IPS-20b (cell line): Measurements from ENCODE around the gene ARSA.

Experiments
- H3K27ac ChIP-seq: one replicate; pipeline ENCODE4 v1.5.1; 2013; ENCODE audit warnings: low read length
- H3K27me3 ChIP-seq: 2 replicates; pipeline ENCODE4 v1.6.1; 2013; ENCODE audit warnings: mild to moderate bottlenecking, low read length, inconsistent platforms; ENCODE audit not compliant: insufficient read depth
- H3K36me3 ChIP-seq: 2 replicates; pipeline ENCODE4 v1.6.1; 2013; ENCODE audit warnings: low read depth, mild to moderate bottlenecking, inconsistent platforms, low read length, moderate library complexity; ENCODE audit not compliant: insufficient read depth
- H3K4me1 ChIP-seq: 2 replicates; pipeline ENCODE4 v1.6.1; 2013; ENCODE audit warnings: mild to moderate bottlenecking, control low read depth, inconsistent platforms, low read length, moderate library complexity; ENCODE audit not compliant: insufficient read depth
- H3K4me3 ChIP-seq: 2 replicates; pipeline ENCODE4 v1.5.1; 2013; ENCODE audit warnings: mild to moderate bottlenecking, low read length, inconsistent platforms
- H3K9ac ChIP-seq: 2 replicates; pipeline ENCODE4 v1.6.1; 2013; ENCODE audit warnings: low read depth, mild to moderate bottlenecking, inconsistent platforms, low read length, moderate library complexity
- H3K9me3 ChIP-seq: 2 replicates; pipeline ENCODE4 v1.6.1; 2013; ENCODE audit warnings: mild to moderate bottlenecking, low read depth, low read length, inconsistent platforms; ENCODE audit not compliant: insufficient read depth

The ARSA gene

DNA sequence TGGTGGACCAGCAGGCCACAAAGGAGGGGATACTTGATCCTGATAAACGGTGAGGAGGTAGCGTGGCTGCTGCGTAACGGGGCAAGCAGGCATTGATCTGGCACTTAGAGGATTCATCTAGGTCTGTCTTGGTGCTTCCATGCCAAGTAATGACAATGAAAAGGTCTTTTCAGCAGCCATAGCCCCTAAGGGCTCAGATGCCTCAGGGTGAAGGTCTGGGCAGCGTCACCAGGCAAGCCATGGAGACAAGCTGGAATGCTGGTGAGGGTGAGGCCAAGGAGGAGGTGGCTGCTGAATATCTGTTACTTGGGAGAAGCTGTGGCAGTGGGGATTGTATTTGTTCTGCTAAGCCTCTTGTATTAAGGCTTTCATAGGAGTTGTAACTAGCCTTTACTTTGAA lies 40.5 kb downstream of the ARSA start:
- Histone ChIP-seq H3K4me3 (no peak overlapping the region), H3K9ac (no peak overlapping the region), H3K4me1 (peaks cover 12% of the 10 kb centered on the region), H3K36me3 (no peaks in the 10 kb centered on the region), H3K27ac (no peak overlapping the region), H3K9me3 (no peaks in the 10 kb centered on the region), H3K27me3 (peaks cover 5% of the 10 kb centered on the region)

DNA sequence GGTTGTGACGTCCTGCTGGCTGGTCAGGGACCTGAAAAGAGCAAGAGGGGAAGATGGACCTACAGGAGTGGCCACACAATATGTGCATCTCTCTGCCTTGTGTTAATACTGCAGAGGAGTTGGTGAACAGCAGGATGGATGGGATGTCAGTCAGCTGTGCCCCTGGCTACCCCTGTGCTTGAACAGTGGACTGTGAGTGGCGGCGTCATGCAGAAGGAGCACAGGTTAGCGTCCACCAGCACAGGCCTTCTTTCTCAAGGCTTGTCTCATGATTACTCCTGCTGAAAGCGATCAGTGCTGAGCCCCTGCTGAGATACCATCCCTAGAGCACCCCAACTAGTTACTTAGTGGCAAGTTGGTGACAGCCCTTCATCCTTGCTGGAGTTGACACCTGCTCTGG lies 41.5 kb downstream of the ARSA start:
- Histone ChIP-seq H3K36me3 (no peaks in the 10 kb centered on the region), H3K27ac (no peak overlapping the region), H3K4me1 (peaks cover 12% of the 10 kb centered on the region), H3K4me3 (no peak overlapping the region), H3K9me3 (no peaks in the 10 kb centered on the region), H3K27me3 (peaks cover 5% of the 10 kb centered on the region), H3K9ac (no peak overlapping the region)

DNA sequence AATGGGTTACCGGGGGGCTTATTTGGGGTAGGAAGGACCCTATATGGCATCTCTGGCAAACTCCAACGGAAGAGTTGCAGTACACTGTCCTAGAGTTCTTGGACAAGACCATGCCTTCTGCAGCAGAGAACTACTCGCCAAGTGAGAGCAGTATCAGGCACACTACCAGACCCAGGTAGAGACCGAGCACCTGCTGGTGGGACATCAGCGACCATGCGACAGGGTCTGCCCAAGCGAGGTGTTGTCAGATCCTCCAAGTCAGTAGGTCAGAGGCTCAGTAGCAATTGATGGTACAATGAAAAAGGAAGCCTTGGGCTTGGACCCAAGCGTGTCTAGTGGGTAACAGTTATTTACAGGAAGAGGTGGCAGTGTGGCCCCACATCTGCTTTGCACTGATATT lies 42.2 kb downstream of the ARSA start:
- H3K4me1 ChIP-seq: peaks cover 12% of the 10 kb centered on the region
- no peaks in the 10 kb centered on the region for H3K9me3 ChIP-seq
- H3K36me3 ChIP-seq: peaks cover 5% of the 10 kb centered on the region
- no peak overlapping the region for H3K27ac ChIP-seq
- H3K27me3 ChIP-seq: peaks cover 5% of the 10 kb centered on the region
- H3K9ac ChIP-seq: no peak overlapping the region
- no peak overlapping the region for H3K4me3 ChIP-seq

DNA sequence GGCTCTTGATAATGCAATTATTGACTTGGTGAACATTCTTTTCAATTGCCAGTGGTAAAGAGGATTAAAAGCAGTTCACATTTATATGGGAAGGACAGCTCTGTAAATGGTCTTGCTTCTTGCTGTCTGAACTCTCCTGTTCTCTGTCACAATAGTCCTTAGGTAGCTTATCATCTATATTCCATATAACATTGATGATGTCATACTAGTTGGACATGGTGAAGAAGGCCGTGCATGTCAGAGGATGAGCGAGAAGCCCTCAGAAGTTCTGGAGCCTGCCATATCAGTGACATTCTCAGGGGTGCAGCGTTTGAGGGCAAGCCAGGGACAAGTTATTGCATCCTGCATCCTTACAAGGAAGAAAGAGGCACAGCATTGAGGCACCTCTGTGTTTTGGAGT lies 42.7 kb downstream of the ARSA start:
- Histone ChIP-seq H3K27me3 (peaks cover 5% of the 10 kb centered on the region), H3K9ac (no peak overlapping the region), H3K36me3 (peaks cover 11% of the 10 kb centered on the region), H3K27ac (no peak overlapping the region), H3K4me1 (peaks cover 12% of the 10 kb centered on the region), H3K9me3 (no peaks in the 10 kb centered on the region), H3K4me3 (no peak overlapping the region)

DNA sequence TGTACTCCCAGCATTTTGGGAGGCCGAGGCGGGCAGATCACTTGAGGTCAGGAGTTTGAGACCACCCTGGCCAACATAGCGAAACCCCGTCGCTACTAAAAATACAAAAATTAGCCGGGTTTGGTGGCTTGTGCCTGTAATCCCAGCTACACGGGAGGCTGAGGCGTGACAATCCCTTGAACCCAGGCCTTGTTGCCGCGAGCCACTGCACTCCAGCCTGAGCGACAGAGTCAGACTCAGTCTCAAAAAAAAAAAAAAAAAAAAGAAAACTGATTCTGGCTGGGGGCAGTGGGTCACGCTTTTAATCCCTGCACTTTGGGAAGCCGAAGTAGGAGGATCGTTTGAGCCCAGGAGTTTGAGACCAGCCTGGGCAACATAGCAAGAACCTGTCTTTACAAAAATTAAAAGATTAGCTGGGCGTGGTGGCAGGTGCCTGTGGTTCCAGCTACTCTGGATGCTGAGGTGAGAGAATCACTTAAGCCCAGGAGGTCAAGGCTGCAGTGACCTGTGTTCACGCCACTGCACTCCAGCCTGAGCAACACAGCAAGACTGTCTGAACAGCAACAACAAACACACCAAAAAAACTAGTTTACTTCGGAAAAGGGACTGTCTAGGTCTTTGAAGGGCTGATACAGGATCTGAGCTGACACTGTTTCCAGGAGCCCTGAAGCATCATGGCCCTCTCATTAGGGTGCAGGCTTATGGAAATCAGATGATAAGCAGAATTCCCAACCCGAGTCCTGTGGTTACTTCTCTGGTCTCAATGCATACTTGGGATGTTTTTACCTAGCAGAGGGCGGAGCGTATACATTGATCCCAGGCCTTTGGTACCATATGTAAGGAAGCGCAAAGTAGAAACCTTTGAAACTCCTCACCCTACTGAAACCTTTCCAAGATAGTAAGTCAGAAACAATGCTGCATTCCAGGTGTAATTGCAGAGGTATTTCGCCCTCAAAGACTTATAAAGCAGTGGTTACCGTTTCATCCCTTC lies 43.6 kb downstream of the ARSA start:
- peaks cover 12% of the 10 kb centered on the region for H3K4me1 ChIP-seq
- no peak overlapping the region for H3K27ac ChIP-seq
- peaks cover 5% of the 10 kb centered on the region for H3K27me3 ChIP-seq
- peaks cover 19% of the 10 kb centered on the region for H3K36me3 ChIP-seq
- no peaks in the 10 kb centered on the region for H3K9me3 ChIP-seq
- H3K9ac ChIP-seq: peak overlapping the region; percentile 88; the same call in 1 of the 2 replicates
- H3K4me3 ChIP-seq: peak overlapping the region; percentile 98; the same call in 1 of the 2 replicates

DNA sequence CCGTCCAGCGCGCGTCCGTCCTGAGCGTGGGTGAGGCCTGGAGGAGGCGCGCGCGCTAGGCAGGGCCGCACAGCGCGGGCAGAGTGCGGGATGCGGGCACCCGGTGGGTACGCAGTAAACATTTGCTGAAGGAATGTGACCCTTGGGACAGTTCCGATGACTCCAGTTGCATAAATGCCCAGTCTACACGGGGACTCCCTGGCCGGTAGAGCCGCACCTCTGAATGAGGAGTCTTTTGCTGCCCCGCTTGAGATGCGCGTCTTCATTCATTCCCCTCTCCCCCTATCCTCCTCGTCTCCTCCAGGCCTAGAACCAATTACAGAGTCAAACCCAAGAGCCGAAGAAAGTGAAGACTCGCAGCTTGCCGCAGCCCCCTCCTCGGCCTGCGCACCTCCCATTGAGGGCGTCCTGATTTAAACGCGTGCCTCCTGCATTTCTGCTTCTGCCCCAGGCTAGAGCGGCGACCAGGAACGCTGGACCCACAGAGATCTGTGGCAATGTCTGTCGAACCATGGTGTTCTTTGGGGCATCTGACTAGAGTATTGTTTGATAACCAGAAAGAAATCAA lies 44.6 kb downstream of the ARSA start:
- H3K27ac ChIP-seq: no peak overlapping the region
- peak overlapping the region; percentile 88; the same call in 1 of the 2 replicates for H3K9ac ChIP-seq
- peaks cover 28% of the 10 kb centered on the region for H3K36me3 ChIP-seq
- H3K4me1 ChIP-seq: peaks cover 12% of the 10 kb centered on the region
- peaks cover 5% of the 10 kb centered on the region for H3K27me3 ChIP-seq
- no peaks in the 10 kb centered on the region for H3K9me3 ChIP-seq
- H3K4me3 ChIP-seq: peak overlapping the region; percentile 98

DNA sequence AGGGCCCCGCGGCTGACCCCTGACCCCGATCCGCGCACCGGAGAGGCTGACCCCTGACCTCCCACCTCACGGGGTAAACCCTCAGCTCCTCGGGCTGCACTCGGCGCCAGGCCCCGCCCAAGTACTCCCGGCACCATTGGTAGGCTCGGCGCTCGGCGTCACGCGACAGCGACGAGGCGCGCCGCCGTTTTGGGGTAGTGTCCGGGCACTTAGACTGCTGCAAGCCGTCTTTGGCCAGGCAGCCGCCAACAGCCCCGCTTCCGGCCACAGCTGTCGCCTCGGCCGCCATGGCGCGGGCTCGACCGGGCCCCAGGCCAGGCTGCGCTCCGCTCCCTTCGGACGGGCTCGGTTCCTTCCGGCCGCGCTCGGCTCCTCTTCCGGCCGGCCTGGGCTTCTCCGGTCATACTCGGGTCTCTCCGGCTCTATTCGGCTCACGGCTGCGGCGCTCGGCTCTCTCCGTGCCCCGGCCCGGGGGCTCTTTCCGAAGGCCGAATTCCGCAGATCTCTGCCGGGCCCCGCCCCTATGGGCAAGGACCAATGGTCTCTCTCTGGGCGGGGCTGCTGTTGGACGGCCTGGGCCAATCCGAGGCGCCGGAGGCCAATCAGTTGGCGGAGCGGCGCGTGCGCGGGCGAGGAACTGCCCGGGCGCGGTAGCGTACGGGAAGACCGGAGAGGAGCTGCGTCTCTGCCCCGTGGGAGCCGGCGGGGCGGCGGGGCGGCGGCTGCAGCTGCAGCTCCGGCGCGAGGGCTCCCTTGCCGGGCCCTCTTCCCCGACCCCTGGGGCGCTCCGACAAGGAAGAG lies 45.3 kb downstream of the ARSA start, which contains the start of gene CHKB:
CHKB (minus strand) TSS at position 357 of the 801 bp plus-strand sequence; CDS start at position 289, 68 bp downstream.
- peaks cover 12% of the 10 kb centered on the region for H3K4me1 ChIP-seq

DNA sequence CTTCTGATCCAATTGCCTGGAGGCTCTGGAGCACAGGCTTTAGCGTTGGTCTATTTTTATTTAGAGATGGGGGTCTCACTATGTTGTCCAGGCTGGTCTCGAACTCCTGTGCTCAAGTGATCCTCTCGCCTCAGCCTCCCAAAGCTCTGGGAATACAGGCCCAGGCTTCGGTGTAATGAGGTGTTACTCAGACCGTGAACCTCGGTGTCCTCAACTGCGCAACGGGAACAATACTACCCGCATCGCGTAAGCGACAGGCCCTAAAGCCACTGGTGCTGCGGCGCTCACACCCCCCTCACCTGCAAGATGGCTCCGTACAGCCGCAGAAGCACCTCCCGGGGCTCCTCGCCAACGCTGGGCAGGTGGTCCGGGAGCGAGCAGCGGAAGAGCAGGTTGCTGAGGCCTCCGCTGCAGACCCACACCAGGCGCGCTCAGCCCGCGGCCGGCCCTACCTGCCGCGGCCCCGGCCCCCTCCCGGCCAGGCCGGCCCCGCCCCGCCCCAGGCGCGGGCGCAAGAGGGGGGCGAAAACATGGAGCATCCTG lies 45.9 kb downstream of the ARSA start:
- peaks cover 5% of the 10 kb centered on the region for H3K27me3 ChIP-seq
- peaks cover 35% of the 10 kb centered on the region for H3K36me3 ChIP-seq
- no peaks in the 10 kb centered on the region for H3K9me3 ChIP-seq
- H3K27ac ChIP-seq: peak overlapping the region; percentile 88
- H3K9ac ChIP-seq: peak overlapping the region; percentile 93
- H3K4me1 ChIP-seq: peaks cover 12% of the 10 kb centered on the region
- H3K4me3 ChIP-seq: peak overlapping the region; percentile 98

More for the DNA sequence above, 45.3 kb downstream of the ARSA start, which contains the start of gene CHKB:
- Histone ChIP-seq H3K9ac (peak within 1 kb of the TSS; percentile 93), H3K36me3 (peaks cover 29% of the 10 kb centered on the region), H3K4me3 (peak within 1 kb of the TSS; percentile 98), H3K27me3 (peaks cover 5% of the 10 kb centered on the region), H3K27ac (peak within 1 kb of the TSS; percentile 88), H3K9me3 (no peaks in the 10 kb centered on the region)

DNA sequence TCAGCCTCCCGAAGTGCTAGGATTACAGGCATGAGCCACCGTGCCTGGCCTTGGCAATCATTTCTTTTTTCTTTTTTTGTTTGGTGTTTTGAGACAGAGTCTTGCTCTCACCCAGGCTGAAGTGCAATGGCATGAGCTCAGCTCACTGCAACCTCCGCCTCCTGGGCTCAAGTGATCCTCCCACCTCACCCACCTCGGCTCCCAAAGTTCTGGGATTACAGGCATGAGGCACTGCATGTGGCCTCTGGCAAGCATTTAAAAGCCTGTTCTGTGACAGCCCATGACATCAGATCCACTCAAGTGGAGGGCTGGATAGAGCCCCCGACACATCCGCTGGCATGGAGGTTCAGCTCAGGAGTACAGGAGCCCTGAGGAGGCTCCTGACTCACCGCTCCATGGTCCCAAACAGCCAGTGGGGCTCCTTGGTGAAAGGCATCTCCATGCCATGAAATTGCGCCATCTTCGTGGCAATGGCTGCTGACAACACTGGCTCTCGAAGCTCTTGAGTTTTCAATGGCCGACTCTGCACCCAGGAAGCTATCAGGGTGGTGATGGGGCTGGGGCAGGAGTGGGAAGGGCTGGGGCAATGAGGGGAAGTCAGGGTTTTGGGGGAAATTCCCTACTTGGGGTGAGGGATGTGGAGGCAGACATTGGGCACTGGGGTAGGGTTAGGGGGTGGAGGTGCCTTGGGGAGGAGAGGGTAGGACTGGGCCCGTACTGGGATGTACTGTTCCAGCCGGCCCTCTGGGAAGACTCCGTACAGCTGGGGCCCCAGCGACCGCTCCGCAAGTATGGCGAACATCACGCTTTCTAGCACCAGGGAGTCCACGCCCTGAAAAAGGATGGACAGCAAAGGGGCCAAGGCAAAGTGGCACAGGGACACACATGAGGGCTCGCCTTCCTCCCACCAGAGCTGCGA lies 46.7 kb downstream of the ARSA start:
- H3K9me3 ChIP-seq: no peaks in the 10 kb centered on the region
- H3K4me1 ChIP-seq: peaks cover 12% of the 10 kb centered on the region
- peaks cover 40% of the 10 kb centered on the region for H3K36me3 ChIP-seq
- peak overlapping the region; percentile 93; the same call in 1 of the 2 replicates for H3K9ac ChIP-seq
- H3K27me3 ChIP-seq: peaks cover 5% of the 10 kb centered on the region
- H3K4me3 ChIP-seq: peak overlapping the region; percentile 98
- no peak overlapping the region for H3K27ac ChIP-seq

DNA sequence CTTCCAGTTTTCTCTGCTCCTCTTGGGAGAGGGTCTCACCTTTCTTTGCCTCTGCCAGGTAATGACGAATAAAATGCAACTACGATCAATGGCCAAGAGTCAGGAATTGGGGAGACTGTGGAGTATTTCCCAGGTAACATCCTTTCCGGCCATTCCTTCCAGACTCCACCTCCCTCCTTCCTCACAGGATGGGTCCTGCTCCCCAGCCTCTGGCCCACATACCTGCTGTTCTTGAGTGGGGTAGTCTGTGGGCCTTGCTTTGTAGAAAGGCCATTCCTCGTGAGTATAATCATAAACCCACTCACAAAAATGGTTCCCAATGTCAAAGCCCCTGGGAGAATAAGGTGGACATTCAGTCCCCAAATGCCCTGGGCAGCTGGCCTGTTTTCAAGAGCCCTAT lies 48.2 kb downstream of the ARSA start:
- Histone ChIP-seq H3K9me3 (no peaks in the 10 kb centered on the region), H3K27me3 (peaks cover 5% of the 10 kb centered on the region), H3K36me3 (peaks cover 46% of the 10 kb centered on the region), H3K4me3 (no peak overlapping the region), H3K4me1 (peaks cover 8% of the 10 kb centered on the region), H3K9ac (no peak overlapping the region), H3K27ac (no peak overlapping the region)
